Bone marrow (tissue), 2 donors: Measurements from ENCODE around the gene CCDC184.
"Not testable (repeated sequence)": the region's sequence is repeated elsewhere in the genome, so short reads cannot be mapped to it uniquely, and the experiment has no call there.

Source experiments
- DNase-seq, 2 donors: peaks; one replicate each; lab custom pipeline; 2025; lab: John Stamatoyannopoulos, UW

Gene CCDC184

GRCh38 chr12:48183091-48183875 is at the start of gene CCDC184:
Gene CCDC184 (plus strand): TSS chr12:48183644. CDS start chr12:48184123, 479 bp downstream.
- peak in 1 of 2 donors; percentile 63 for DNase-seq

DNA sequence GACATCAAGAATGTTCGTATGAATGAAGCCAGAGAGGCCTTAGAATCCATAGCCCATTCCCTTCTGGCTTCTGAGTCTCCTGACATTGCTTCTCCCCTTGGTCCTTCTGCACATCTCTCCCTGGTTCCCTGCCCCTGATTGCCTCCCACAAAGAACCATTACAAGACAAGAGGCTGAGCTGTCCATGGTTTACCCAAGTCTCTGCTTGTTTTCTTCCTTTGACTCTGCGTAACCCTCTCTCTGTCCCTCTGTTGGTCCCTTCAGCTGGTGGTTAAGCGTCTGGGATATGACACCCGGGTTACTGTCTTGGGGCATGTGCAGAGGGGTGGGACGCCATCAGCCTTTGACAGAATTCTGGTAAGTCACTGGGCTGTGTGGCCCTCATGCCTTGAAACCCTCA is 48.4 kb upstream of the CCDC184 start:
- DNase-seq, result no peak

DNA sequence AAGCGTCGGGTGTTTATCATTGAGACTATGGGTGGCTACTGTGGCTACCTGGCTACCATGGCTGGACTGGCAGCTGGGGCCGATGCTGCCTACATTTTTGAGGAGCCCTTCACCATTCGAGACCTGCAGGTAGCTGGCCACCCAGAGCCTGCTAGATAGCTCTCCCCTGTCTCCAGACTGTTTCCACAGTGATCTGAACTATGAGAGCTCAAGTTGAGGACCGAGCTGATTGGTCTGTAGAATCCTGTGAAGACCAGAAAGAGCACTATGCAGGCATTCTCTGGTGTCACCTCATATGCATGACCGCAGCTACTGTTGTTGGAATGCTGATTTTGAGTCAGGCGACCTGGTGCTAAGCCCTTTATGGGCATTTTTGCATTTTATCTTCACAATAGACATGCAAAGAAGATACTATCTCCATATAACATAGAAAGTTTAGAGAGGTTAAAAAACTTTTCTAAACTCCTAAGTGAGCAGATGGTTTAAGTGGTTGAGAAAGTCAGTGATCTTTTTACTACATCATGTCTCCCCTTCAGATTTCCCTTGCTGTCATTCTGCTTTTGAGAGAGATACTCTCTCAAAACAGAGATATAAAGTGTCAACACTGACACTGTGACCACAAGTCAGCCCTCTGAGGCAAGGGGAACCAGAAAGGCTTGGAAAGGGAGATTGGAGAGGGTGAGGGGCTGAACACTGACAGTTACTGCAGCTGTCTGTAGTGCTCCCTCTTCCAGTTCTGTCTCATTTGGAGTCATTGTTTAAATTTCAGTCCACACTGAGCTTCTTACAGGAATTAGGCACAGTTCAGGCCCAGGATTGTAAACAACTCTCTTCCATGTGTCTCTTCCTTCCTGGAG is 40.4 kb upstream of the CCDC184 start:
- no peak for DNase-seq

GRCh38 chr12:48143898-48144297 is 39.5 kb upstream of the CCDC184 start:
- no peak for DNase-seq

- no peak for DNase-seq
Measured at GRCh38 chr12:48145981-48146380, 37.5 kb upstream of the CCDC184 start.

- no peak for DNase-seq
Measured at GRCh38 chr12:48151103-48151771, 32.2 kb upstream of the CCDC184 start.

GRCh38 chr12:48155786-48156185 is 27.7 kb upstream of the CCDC184 start:
- DNase-seq, result not testable (repeated sequence)

DNA sequence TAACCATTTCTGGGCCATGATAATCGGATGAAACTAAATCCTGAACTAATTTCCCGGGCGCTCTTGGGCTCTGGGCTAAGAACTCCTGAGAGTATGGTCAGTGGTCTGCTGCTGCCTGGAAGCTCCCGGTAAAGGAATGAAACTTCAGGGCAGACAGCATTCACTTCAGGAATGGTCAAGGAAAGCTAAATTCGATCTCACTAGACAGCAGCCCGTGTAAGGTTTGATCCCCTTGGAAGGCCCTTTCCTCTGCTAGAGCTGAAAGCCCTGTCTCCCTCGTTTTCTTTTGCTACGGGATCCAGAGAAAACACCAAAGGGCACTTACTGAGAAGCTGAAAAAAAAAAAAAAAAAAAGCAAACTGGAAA is 26.8 kb upstream of the CCDC184 start:
- no peak for DNase-seq

GRCh38 chr12:48157018-48157888 is 26.2 kb upstream of the CCDC184 start, which contains the start of gene ASB8:
Gene ASB8 (minus strand): TSS chr12:48157515. CDS start chr12:48153496, 4,019 bp downstream.
- DNase-seq, result peak; percentile 96 to 98

GRCh38 chr12:48157889-48158370 is 25.5 kb upstream of the CCDC184 start:
- DNase-seq, result no peak

GRCh38 chr12:48160046-48160445 is 23.4 kb upstream of the CCDC184 start:
- DNase-seq, result no peak

GRCh38 chr12:48160807-48161206 is 22.6 kb upstream of the CCDC184 start:
- DNase-seq, result peak in 1 of 2 donors; percentile 74

DNA sequence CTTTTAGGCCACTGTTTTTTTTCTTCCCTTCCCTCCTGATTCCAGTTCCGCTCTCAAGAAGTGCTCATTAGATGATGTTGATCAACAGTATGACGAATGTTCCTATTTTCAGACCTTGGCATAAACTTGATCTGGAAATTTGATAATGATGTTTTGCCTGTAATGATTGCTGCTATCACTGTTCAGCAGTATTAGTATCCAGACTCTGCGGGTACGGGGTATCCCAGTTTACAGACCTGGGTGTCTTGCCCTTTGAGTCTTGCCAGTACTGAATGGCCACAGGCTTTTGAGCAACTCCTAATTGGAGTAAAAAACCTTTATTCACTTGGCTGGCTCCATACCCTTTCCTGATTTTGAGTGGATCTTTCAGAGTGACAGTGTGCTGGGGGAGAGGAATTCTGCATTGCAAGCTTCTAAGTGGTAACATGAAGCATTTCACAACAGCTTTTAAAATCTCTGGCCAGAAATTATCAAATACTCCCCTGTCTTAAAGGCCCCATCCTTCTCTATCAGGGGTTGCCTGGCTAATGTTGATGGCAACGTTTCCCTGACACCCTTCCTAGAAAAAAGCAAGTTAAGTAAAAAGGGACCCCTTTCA is 20.2 kb upstream of the CCDC184 start:
- DNase-seq, result no peak

GRCh38 chr12:48164451-48164850 is 19.0 kb upstream of the CCDC184 start:
- DNase-seq, result no peak

DNA sequence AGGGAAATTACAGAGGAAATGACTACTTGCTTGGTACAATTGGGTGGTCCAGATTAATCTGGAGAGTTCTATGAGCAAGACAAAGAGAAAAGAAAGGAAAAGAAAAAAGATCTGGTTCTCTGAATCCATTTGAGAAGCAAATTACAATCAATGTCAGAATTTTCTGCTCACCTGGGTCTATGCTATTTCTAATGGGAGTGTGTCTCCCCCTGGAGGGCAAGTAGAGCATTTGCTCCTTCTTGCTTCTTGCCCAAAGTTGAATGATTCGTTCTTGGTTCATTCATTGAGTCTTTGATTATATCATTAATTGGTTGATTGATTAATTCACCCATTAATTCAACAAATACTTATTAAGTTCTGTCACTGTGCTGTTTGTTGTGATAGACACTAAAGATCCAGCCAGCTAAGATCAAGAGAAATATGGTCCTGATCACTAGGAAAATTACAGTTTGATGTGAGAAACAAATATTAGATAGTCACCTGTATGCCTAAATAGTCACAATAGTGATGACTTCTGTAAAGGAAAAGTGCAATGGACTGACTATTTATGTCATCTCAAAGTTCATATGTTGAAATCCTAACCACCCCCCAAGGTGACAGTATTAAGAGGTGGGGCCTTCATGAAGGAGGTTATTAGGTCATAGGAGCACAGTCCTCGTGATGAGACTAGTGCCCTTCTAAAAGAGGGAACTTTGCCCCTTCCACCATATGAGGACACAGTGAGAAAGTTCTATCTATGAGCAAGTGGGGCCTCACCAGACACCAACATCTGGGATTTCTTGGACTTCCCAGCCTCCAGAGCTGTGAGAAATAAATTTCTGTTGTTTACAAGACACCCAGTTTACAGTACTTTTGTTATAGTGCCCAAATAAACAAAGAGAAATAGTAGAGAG is 18.1 kb upstream of the CCDC184 start:
- peak in 1 of 2 donors; percentile 23 for DNase-seq

- DNase-seq, result no peak
Measured at GRCh38 chr12:48169011-48169410, 14.4 kb upstream of the CCDC184 start.

- no peak for DNase-seq
Measured at GRCh38 chr12:48175613-48176416, 7.6 kb upstream of the CCDC184 start.

DNA sequence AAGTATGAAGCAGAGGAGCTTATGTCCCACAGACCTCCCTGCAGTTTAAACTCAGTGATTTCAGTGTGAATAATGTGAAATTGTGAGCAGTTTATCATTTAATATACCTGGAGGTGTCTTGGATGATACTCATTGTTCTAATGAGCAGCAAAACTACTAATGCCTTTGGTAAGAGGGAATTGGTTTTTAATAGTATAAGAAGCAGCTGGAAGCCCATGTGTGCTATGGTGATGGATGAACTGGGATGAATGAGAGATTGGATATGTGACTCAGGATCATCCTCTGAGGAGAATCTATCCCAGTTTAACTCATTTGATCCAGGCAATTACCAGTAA is 7.1 kb upstream of the CCDC184 start:
- no peak for DNase-seq

- DNase-seq, result no peak
Measured at GRCh38 chr12:48177982-48178381, 5.5 kb upstream of the CCDC184 start.
